Kidney (tissue), 14 donors: ENCODE measurements around the gene ADGRV1. TPM values are rescaled to one million over a fixed set of nuclear protein-coding genes. Genes with fewer than 3 reads are reported as not detected.

ENCODE experiments used
- DNase-seq, 5 donors: peaks; one replicate each; pipeline ENCODE4 v3.0.0-alpha.2; 2013 to 2020
- FAIRE-seq: peaks from 2 replicates; lab custom pipeline; 2012; peaks lifted over from hg19 to GRCh38; lab: Jason Lieb, UNC
- H3K27ac ChIP-seq, 2 donors: one replicate each; pipeline ENCODE4 v1.7.0; 2013; ENCODE audit warnings: low read depth in 2 of 2, low read length in 2 of 2, inconsistent platforms in 1 of 2
- H3K27me3 ChIP-seq: one replicate; pipeline ENCODE4 v1.7.1; 2013; ENCODE audit warnings: low read length, inconsistent platforms; ENCODE audit not compliant: control insufficient read depth, insufficient read depth
- H3K36me3 ChIP-seq, 3 donors: one replicate each; pipeline versions ENCODE4 v1.7.0 to v1.7.1; 2013; ENCODE audit warnings: low read length in 3 of 3, control low read depth in 1 of 3, inconsistent platforms in 1 of 3; ENCODE audit not compliant: insufficient read depth in 3 of 3, control insufficient read depth in 2 of 3
- H3K4me1 ChIP-seq, 3 donors: one replicate each; pipeline versions ENCODE4 v1.7.0 to v1.7.1; 2013; ENCODE audit warnings: low read length in 3 of 3, inconsistent platforms in 1 of 3, low read depth in 1 of 3; ENCODE audit not compliant: control insufficient read depth in 2 of 3, insufficient read depth in 2 of 3
- H3K4me3 ChIP-seq, 3 donors: one replicate each; pipeline versions ENCODE4 v1.7.0 to v1.8.1; 2013; ENCODE audit warnings: low read length in 3 of 3, control low read depth in 1 of 3, inconsistent platforms in 1 of 3
- H3K9ac ChIP-seq, 3 donors: one replicate each; pipeline versions ENCODE4 v1.7.0 to v1.7.1; 2013; ENCODE audit warnings: low read length in 3 of 3, control low read depth in 1 of 3, inconsistent platforms in 1 of 3
- H3K9me3 ChIP-seq, 3 donors: one replicate each; pipeline versions ENCODE4 v1.7.0 to v1.7.1; 2013; ENCODE audit warnings: low read length in 3 of 3, control low read depth in 1 of 3, inconsistent platforms in 1 of 3; ENCODE audit not compliant: control insufficient read depth in 2 of 3, insufficient read depth in 1 of 3
- intact Hi-C: fragments of 100-400 bp; cut with DNase I; formaldehyde crosslinking; loops from one replicate; pipeline ENCODE4 v1.11.1; 2022
- polyA plus RNA-seq: library from polyadenylated mRNA; stranded (reverse); fragments of 350-450 nt; fragmentation: Illumina TruSeq; extraction: RNeasy Lipid Tissue Mini Kit (QIAGEN cat#74804); gene quantifications from one replicate; pipeline ENCODE4 v1.2.3, GENCODE V29; 2014; ENCODE audit warnings: low read depth, low replicate concordance; ENCODE audit not compliant: insufficient read depth
- total RNA-seq: library from RNA; stranded (reverse); fragmentation: NEBNext Ultra II Directional; extraction: Animal tissue kit (Norgen Biotek cat#: 25700); gene quantifications from one replicate; pipeline ENCODE4 v1.2.1, GENCODE V29; 2021
- TF ChIP-seq, protein P1 (sequence below): IDR thresholded peaks from 3 replicates; pipeline ENCODE4 v1.5.1; 2012; ENCODE audit warnings: mild to moderate bottlenecking, moderate library complexity, borderline replicate concordance; ENCODE audit not compliant: insufficient read depth; ENCODE audit errors: extremely low read depth
- donor health status: control.
- donor health status: control.
- donor health status: control.
- donor health status: control.
- donor health status: control.
- donor health status: DM: yes; HTN: yes; CAD: no.
- donor health status: Normal renal cell carcinoma (clear cell type).

Gene ADGRV1
- total and polyA plus RNA-seq, 2 donors from 2014 or later: 7.0 to 7.3 TPM

DNA sequence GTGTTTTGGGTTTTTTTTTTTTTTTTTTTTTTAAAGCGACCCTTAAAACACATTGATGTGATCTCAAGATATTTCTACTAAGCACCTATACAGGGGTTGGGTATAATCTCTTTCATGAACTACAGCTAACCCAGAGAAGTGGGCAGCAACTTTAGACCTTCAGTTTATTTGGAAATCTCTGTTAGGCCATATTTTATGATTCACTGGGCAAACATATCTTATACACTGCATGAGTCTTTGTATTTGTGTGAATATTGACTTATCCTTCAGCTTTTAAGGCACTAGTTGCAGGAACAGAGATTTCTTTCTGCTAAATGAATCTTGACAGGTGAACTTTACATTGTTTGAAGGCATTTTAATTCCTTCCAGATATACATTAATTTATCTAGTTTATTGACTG, 630.2 kb downstream of the ADGRV1 start:
- FAIRE-seq (no peak), DNase-seq (no peak)
- intact Hi-C loops: no loop called here
- H3K9me3 ChIP-seq: no peaks in the 10 kb centered on the region
- no peaks in the 10 kb centered on the region for H3K27me3 ChIP-seq
- no peak overlapping the region for H3K27ac ChIP-seq
- H3K36me3 ChIP-seq: no peaks in the 10 kb centered on the region
- TF ChIP-seq, protein P1, sequence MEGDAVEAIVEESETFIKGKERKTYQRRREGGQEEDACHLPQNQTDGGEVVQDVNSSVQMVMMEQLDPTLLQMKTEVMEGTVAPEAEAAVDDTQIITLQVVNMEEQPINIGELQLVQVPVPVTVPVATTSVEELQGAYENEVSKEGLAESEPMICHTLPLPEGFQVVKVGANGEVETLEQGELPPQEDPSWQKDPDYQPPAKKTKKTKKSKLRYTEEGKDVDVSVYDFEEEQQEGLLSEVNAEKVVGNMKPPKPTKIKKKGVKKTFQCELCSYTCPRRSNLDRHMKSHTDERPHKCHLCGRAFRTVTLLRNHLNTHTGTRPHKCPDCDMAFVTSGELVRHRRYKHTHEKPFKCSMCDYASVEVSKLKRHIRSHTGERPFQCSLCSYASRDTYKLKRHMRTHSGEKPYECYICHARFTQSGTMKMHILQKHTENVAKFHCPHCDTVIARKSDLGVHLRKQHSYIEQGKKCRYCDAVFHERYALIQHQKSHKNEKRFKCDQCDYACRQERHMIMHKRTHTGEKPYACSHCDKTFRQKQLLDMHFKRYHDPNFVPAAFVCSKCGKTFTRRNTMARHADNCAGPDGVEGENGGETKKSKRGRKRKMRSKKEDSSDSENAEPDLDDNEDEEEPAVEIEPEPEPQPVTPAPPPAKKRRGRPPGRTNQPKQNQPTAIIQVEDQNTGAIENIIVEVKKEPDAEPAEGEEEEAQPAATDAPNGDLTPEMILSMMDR: no peak
- peaks cover 0 to 3% (median 0%) of the 10 kb centered on the region in 3 donors for H3K4me1 ChIP-seq
- no peak overlapping the region for H3K9ac ChIP-seq
- H3K4me3 ChIP-seq: no peak overlapping the region

DNA sequence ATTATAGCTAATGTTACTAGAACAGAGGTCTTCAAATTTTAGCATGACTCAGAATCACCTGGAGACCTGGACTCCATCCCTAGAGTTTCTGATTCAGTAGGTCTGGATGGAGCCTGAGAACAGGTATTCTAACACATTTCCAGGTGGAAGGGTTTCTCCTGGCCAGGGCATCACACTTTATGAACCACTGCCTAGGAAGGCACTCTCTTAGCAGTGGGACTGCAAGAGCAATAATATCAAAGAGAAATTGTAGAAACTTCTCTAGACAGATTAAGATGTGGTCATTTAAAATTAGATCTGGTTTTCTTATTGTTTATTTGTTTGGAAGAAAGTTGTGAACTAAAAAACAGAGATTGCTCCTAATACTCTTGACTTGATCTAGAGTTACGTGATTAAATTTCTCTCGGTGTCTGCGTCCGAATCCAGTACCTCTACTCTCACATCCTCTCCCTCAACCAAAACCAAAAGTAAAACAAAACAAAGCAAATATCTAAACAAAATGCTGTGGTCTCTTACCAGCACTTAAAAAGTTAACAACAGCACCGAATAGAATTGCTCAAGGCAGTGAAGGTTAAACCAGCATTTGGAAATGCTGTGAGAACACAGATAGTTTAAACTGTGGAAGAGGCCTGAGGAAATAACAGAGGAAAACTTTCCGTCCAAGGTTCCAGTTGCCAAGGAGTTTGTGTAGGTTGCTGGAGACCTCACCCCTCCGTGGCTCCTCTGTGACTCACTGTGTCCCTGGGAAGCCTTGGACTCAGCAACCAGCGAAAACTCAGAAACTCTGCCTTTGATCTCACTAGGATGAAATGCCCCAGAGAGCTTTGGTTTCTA, 631.1 kb downstream of the ADGRV1 start:
- Histone ChIP-seq H3K4me3 (peak overlapping the region in 2 of 3 donors; percentile 26 to 35), H3K9me3 (no peaks in the 10 kb centered on the region), H3K4me1 (peaks cover 0 to 3% (median 0%) of the 10 kb centered on the region in 3 donors), H3K9ac (peak overlapping the region in 1 of 3 donors; percentile 63), H3K36me3 (no peaks in the 10 kb centered on the region), H3K27ac (peak overlapping the region; percentile 8 to 68), H3K27me3 (no peaks in the 10 kb centered on the region)
- intact Hi-C loops: no loop called here
- TF ChIP-seq, protein P1: no peak
- peak; percentile 72 for FAIRE-seq
- DNase-seq: peak in 1 of 5 donors; percentile 30

DNA sequence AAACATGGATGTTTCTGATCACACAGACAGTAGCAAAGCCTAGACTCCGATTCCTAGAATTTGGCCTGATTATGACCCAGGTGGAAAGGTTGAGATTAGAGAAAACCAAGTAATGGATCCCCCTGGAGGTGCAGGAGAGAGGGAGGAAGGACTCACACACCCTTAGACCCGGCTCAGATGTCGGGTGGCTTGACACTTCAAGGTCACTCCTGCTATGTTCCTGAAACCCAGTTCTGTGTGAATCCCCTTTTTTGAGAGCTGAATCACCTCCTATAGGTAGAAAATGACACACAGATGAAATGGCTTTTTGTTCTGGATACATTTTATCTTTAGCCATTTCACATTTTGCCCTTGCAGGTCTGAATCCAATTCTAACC, 631.7 kb downstream of the ADGRV1 start:
- DNase-seq (no peak), FAIRE-seq (no peak)
- H3K36me3 ChIP-seq: no peaks in the 10 kb centered on the region
- H3K27me3 ChIP-seq: no peaks in the 10 kb centered on the region
- H3K4me1 ChIP-seq: peaks cover 0 to 3% (median 0%) of the 10 kb centered on the region in 3 donors
- intact Hi-C loops: no loop called here
- H3K9me3 ChIP-seq: no peaks in the 10 kb centered on the region
- H3K27ac ChIP-seq: peak overlapping the region; percentile 8 to 68
- H3K4me3 ChIP-seq: peak overlapping the region in 1 of 3 donors; percentile 26
- TF ChIP-seq, protein P1: no peak
- H3K9ac ChIP-seq: peak overlapping the region in 1 of 3 donors; percentile 63
